ENCODE measurements around the gene TMEM176A.

- TF ChIP-seq ZBTB7A (IDR thresholded peaks at IDR 0.05; ENCODE audit: low read depth), result no peak
- no peak for TF ChIP-seq EP300 (IDR thresholded peaks at IDR 0.05; ENCODE audit: borderline replicate concordance)
- TF ChIP-seq NFIC (IDR thresholded peaks at IDR 0.05), result no peak
Measured at GRCh38 chr7:150780292-150780691, 20.3 kb upstream of the TMEM176A start.
